ENCODE data around the gene C1orf210.

Gene C1orf210

GRCh38 chr1:43312663-43313515 is 27.5 kb upstream of the C1orf210 start:
- no peak for DNase-seq (ENCODE audit: low read depth, low spot score)

GRCh38 chr1:43312212-43312623 is 26.8 kb upstream of the C1orf210 start:
- DNase-seq (ENCODE audit: low read depth, low spot score) = no peak

GRCh38 chr1:43311521-43311920 is 26.1 kb upstream of the C1orf210 start:
- no peak for DNase-seq (ENCODE audit: low read depth, low spot score)

GRCh38 chr1:43309405-43310025 is 24.1 kb upstream of the C1orf210 start:
- no peak for DNase-seq (ENCODE audit: low read depth, low spot score)

- no peak for DNase-seq (ENCODE audit: low read depth, low spot score)
These were observed 23.4 kb upstream of the C1orf210 start for GRCh38 chr1:43308635-43309404.

- no peak for DNase-seq (ENCODE audit: low read depth, low spot score)
These were observed 22.2 kb upstream of the C1orf210 start for GRCh38 chr1:43307458-43308158.

GRCh38 chr1:43306688-43307457 is 21.5 kb upstream of the C1orf210 start:
- no peak for DNase-seq (ENCODE audit: low read depth, low spot score)

- DNase-seq (ENCODE audit: low read depth, low spot score) = no peak
These were observed 20.7 kb upstream of the C1orf210 start for GRCh38 chr1:43305926-43306687.

GRCh38 chr1:43305461-43305860 is 20.1 kb upstream of the C1orf210 start:
- DNase-seq (ENCODE audit: low read depth, low spot score) = no peak

GRCh38 chr1:43304771-43305300 is 19.5 kb upstream of the C1orf210 start:
- DNase-seq (ENCODE audit: low read depth, low spot score) = no peak

- no peak for DNase-seq (ENCODE audit: low read depth, low spot score)
These were observed 18.9 kb upstream of the C1orf210 start for GRCh38 chr1:43304314-43304681.

GRCh38 chr1:43303471-43304313 is 18.3 kb upstream of the C1orf210 start:
- DNase-seq (ENCODE audit: low read depth, low spot score) = no peak

GRCh38 chr1:43302721-43303470 is 17.5 kb upstream of the C1orf210 start:
- DNase-seq (ENCODE audit: low read depth, low spot score) = no peak

GRCh38 chr1:43302201-43302600 is 16.8 kb upstream of the C1orf210 start:
- DNase-seq (ENCODE audit: low read depth, low spot score) = no peak

GRCh38 chr1:43300378-43301094 is 15.2 kb upstream of the C1orf210 start, which contains the start of gene TIE1:
Gene TIE1, plus strand, starts transcription at chr1:43300982. Its CDS starts 90 bp downstream, at chr1:43301072.
- no peak for DNase-seq (ENCODE audit: low read depth, low spot score)

- no peak for DNase-seq (ENCODE audit: low read depth, low spot score)
These were observed 13.7 kb upstream of the C1orf210 start for GRCh38 chr1:43299101-43299500.

GRCh38 chr1:43298055-43298454 is 12.7 kb upstream of the C1orf210 start:
- no peak for DNase-seq (ENCODE audit: low read depth, low spot score)

- DNase-seq (ENCODE audit: low read depth, low spot score) = no peak
These were observed 10.8 kb upstream of the C1orf210 start for GRCh38 chr1:43296207-43296606.

Measured in activated CD4-positive, CD25-positive, alpha-beta regulatory T cell treated with anti-CD3 and anti-CD28 coated beads, Interleukin-2, amount 50 U/mL, for 16 hours (primary cell).